Measurements from ENCODE around the gene CAMKMT.

DNA sequence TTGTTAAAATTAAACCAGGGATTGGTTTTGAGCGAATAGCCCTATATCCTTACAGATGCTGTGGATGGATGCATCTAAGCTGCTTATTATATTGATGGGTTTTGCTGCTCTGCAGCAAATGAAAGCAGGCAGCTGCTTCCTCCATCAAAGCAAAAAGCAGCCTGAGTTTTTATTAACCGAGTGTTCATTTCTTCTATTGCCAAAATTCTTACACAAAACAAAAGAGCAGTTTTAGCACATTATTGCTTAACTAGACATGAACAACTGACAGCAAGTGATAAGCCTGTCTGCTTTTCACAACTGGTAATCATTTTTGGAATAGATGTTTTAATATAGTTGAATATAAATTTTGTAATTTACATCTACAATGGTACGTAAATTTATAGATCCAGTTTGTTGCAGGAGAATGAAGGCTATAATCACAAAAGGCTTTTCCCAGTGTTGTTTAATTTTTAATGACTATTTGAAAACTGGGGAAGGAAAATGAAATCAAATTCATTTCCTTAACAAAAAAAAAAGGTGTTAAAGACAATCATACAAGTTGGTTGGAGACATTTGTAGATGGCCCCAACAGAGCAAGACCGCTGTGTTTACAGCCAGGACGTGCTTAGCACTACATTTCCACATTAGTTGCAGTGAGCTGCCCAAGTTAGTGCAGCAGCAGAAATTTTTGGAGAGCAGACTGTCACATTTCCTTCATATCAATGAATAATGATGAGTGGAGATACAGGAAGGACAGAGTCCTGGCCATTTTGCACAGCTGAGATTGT, 326.1 kb downstream of the CAMKMT start:
- TF ChIP-seq, protein P1, sequence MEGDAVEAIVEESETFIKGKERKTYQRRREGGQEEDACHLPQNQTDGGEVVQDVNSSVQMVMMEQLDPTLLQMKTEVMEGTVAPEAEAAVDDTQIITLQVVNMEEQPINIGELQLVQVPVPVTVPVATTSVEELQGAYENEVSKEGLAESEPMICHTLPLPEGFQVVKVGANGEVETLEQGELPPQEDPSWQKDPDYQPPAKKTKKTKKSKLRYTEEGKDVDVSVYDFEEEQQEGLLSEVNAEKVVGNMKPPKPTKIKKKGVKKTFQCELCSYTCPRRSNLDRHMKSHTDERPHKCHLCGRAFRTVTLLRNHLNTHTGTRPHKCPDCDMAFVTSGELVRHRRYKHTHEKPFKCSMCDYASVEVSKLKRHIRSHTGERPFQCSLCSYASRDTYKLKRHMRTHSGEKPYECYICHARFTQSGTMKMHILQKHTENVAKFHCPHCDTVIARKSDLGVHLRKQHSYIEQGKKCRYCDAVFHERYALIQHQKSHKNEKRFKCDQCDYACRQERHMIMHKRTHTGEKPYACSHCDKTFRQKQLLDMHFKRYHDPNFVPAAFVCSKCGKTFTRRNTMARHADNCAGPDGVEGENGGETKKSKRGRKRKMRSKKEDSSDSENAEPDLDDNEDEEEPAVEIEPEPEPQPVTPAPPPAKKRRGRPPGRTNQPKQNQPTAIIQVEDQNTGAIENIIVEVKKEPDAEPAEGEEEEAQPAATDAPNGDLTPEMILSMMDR (IDR thresholded peaks at IDR 0.05; ENCODE audit: insufficient read depth, low read length, poor library complexity, severe bottlenecking) = no peak
- TF ChIP-seq EZH2phosphoT487 (conservative IDR thresholded peaks at IDR 0.05; ENCODE audit: low read length) = no peak
